Omental fat pad (tissue), 4 donors: ENCODE data around the gene TMEM107. TPM values are rescaled to one million over a fixed set of nuclear protein-coding genes. Genes with fewer than 3 reads are reported as not detected.

Experiments
- ATAC-seq: fragments of 150-250 bp; one replicate; pipeline ENCODE4 v1.9.1; 2016; ENCODE audit warnings: mild to moderate bottlenecking, moderate library complexity; ENCODE audit not compliant: low FRiP score
- DNase-seq: peaks from one replicate; pipeline ENCODE4 v3.0.0-alpha.2; 2019; ENCODE audit warnings: low spot score
- CTCF ChIP-seq, 3 donors: fragments of 450-650 bp; IDR thresholded peaks; one replicate each; pipeline ENCODE4 v1.5.1; 2016 to 2017; ENCODE audit warnings: antibody characterized with exemption in 3 of 3, mild to moderate bottlenecking in 3 of 3, moderate library complexity in 2 of 3
- total RNA-seq, 4 donors: library from RNA; depleted of rRNA; stranded (reverse); fragments of >200 nt; gene quantifications; one replicate each; pipeline ENCODE4 v1.1.0, GENCODE V29; 2016

Gene TMEM107
- total RNA-seq: 10 to 100 TPM; 10.9 to 78.4 (median 34.1) TPM

GRCh38 chr17:8176197-8176940 is at the start of gene TMEM107:
TMEM107 (minus strand) TSS chr17:8176380; CDS start chr17:8176286, 94 bp downstream.
- ATAC-seq (peak; percentile 38), DNase-seq (no peak)
- TF ChIP-seq CTCF (IDR thresholded peaks at IDR 0.05): no peak

- ATAC-seq: no peak
- no peak for DNase-seq
- TF ChIP-seq CTCF (IDR thresholded peaks at IDR 0.05): no peak
These were observed 49.0 kb upstream of the TMEM107 start for GRCh38 chr17:8224891-8225812.

- DNase-seq: no peak
- TF ChIP-seq CTCF (IDR thresholded peaks at IDR 0.05): no peak
- ATAC-seq: peak; percentile 17
These were observed 47.4 kb upstream of the TMEM107 start for GRCh38 chr17:8223356-8224126.

GRCh38 chr17:8222630-8223355 is 46.6 kb upstream of the TMEM107 start:
- ATAC-seq: peak; percentile 70
- DNase-seq: peak; percentile 92
- TF ChIP-seq CTCF (IDR thresholded peaks at IDR 0.05): no peak

GRCh38 chr17:8222380-8222629 is 46.1 kb upstream of the TMEM107 start:
- no peak for TF ChIP-seq CTCF (IDR thresholded peaks at IDR 0.05)
- ATAC-seq: no peak
- DNase-seq: no peak

- ATAC-seq: peak; percentile 69
- TF ChIP-seq CTCF (IDR thresholded peaks at IDR 0.05): no peak
- DNase-seq: peak; percentile 94
These were observed 45.6 kb upstream of the TMEM107 start for GRCh38 chr17:8221663-8222379.
